Aorta (tissue), 5 donors: ENCODE results near the gene POP5. TPM values are rescaled to one million over a fixed set of nuclear protein-coding genes. Genes with fewer than 3 reads are reported as not detected.
A peak's percentile ranks its signal among the peaks of the same experiment; 100 is the strongest.
"Not testable (repeated sequence)": the region's sequence is repeated elsewhere in the genome, so short reads cannot be mapped to it uniquely, and the experiment has no call there.

Experiments used
- ATAC-seq: fragments of 200-7000 bp; cut with Tn5 transposase; one replicate; pipeline ENCODE4 v1.9.1; 2022; ENCODE audit warnings: moderate library complexity; ENCODE audit not compliant: low FRiP score
- DNase-seq, 2 donors: peaks; one replicate each; pipeline ENCODE4 v3.0.0-alpha.2; 2020
- H3K27ac ChIP-seq, 2 donors: one replicate each; pipeline ENCODE4 v1.5.1; 2013; ENCODE audit warnings: low read length in 2 of 2, mild to moderate bottlenecking in 2 of 2, moderate library complexity in 2 of 2, control low read depth in 1 of 2, inconsistent platforms in 1 of 2, low read depth in 1 of 2
- H3K27me3 ChIP-seq, 2 donors: one replicate each; pipeline ENCODE4 v1.6.1; 2013; ENCODE audit warnings: control low read depth in 1 of 2, low read length in 1 of 2, mild to moderate bottlenecking in 1 of 2, moderate library complexity in 1 of 2; ENCODE audit not compliant: insufficient read depth in 2 of 2, control insufficient read depth in 1 of 2
- H3K36me3 ChIP-seq, 2 donors: one replicate each; pipeline ENCODE4 v1.6.1; 2013; ENCODE audit warnings: control low read depth in 1 of 2, low read length in 1 of 2, mild to moderate bottlenecking in 1 of 2; ENCODE audit not compliant: insufficient read depth in 2 of 2, control insufficient read depth in 1 of 2
- H3K4me1 ChIP-seq, 2 donors: one replicate each; pipeline ENCODE4 v1.6.1; 2013; ENCODE audit warnings: low read length in 2 of 2, control low read depth in 1 of 2, mild to moderate bottlenecking in 1 of 2, moderate library complexity in 1 of 2; ENCODE audit not compliant: insufficient read depth in 2 of 2, control insufficient read depth in 1 of 2
- H3K4me3 ChIP-seq, 2 donors: one replicate each; pipeline ENCODE4 v1.5.1; 2013; ENCODE audit warnings: low read length in 2 of 2, control low read depth in 1 of 2, mild to moderate bottlenecking in 1 of 2
- H3K9me3 ChIP-seq: one replicate; pipeline ENCODE4 v1.6.1; 2013; ENCODE audit warnings: mild to moderate bottlenecking, low read length; ENCODE audit not compliant: control insufficient read depth
- WGBS, 2 donors: extraction: QIAGEN DNeasy Blood & Tissue Kit; methylation state at CpG; one replicate each; pipeline ENCODE4 v1.1.7; 2013; 5-methylcytosine and 5-hydroxymethylcytosine counted together
- intact Hi-C, 2 donors: fragments of 100-400 bp; cut with DNase I; formaldehyde crosslinking; loops; one replicate each; pipeline versions ENCODE4 v1.14.2 to v1.15.0; 2022
- polyA plus RNA-seq, 2 donors: library from polyadenylated mRNA; stranded (reverse); fragments of 200-250 nt; gene quantifications; one replicate each; pipeline ENCODE4 v1.2.3, GENCODE V29; 2013
- total RNA-seq, 2 donors: library from RNA; stranded (reverse); fragmentation: NEBNext Ultra II Directional; extraction: Animal tissue kit (Norgen Biotek cat#: 25700); gene quantifications; one replicate each; pipeline ENCODE4 v1.2.1, GENCODE V29; 2021
- donor health status: healthy with polysubstance abuse.
- donor health status: Bipolar disorder and iron deficiency.
- donor health status: DM: no; HTN: no; CAD: no.
- donor health status: DM: no; HTN: no; CAD: no.
- donor health status: DM: yes; HTN: yes; CAD: no.

Gene POP5
- total and polyA plus RNA-seq, 4 donors = 18.2 to 69.7 (median 29.9) TPM

DNA sequence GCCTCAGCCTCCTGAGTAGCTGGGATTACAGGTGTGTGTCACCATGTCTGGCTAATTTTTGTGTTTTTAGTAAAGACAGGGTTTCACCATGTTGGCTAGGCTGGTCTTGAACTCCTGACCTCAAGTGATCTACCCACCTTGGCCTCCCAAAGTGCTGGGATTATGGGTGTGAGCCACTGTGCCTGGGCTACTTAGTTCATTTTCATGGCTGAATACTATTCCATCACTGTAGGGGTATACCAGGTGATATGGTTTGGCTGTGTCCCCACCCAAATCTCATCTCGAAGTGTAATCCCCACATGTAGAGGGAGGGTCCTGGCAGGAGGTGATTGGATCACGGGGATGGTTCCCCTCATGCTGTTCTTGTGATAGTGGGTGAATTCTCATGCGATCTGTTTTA lies 36.0 kb upstream of the POP5 start:
- H3K4me1 ChIP-seq, H3K4me3 ChIP-seq, H3K36me3 ChIP-seq, DNase-seq, H3K9me3 ChIP-seq, H3K27me3 ChIP-seq, H3K27ac ChIP-seq, ATAC-seq, intact Hi-C loops: not testable (repeated sequence)
- 88% methylated on average over 3 of the region's 3 CpGs for WGBS, 2 donors

DNA sequence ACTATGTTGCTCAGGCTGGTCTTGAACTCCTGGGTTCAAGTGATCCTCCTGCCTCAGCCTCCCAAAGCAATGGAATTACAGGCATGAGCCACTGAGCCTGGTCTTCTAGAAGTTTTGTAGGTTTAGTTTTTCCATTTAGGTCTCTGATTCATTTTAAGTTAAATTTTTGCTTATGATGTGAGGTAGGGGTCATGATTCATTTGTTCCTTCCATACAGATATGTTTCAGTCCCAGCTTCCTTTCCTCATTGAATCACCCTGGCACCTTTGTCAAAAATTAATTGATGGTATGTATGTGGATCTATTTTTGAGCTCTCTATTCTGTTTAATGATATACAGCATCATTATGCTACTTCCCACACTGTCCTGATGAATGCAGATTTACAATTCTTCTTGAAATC lies 33.6 kb upstream of the POP5 start:
- H3K27ac ChIP-seq = no peak overlapping the region
- H3K36me3 ChIP-seq = no peaks in the 10 kb centered on the region
- no peaks in the 10 kb centered on the region for H3K9me3 ChIP-seq
- DNase-seq = no peak
- no peaks in the 10 kb centered on the region for H3K4me1 ChIP-seq
- intact Hi-C loops = no loop called here
- no peak overlapping the region for H3K4me3 ChIP-seq
- H3K27me3 ChIP-seq = peaks cover 0 to 2% of the 10 kb centered on the region in 2 donors
- no peak for ATAC-seq

DNA sequence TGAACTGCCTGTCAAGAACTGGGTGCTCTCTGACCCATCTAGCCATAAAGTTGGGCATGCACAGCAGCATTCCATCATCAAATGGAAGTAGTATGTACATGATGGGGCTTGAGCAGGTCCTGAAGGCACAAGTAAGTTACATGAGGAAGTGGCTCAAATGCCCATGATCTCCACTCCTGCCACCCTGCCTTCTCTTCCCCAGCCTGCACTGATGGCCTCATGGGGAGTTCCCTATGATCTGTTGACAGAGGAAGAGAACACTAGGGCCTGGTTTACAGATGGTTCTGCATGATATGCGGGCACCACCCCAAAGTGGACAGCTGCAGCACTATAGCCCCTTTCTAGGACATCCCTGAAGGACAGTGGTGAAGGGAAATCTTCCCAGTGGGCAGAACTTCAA lies 30.3 kb upstream of the POP5 start:
- H3K4me3 ChIP-seq, H3K36me3 ChIP-seq, H3K27ac ChIP-seq, H3K27me3 ChIP-seq, intact Hi-C loops, H3K4me1 ChIP-seq, DNase-seq, ATAC-seq, H3K9me3 ChIP-seq: not testable (repeated sequence)
- 73 to 76% methylated on average over 1 of the region's 1 CpG for WGBS, 2 donors

- 74 to 77% methylated on average over 4 of the region's 4 CpGs for WGBS, 2 donors
- Histone ChIP-seq H3K4me3 (no peak overlapping the region), H3K27ac (no peak overlapping the region), H3K9me3 (no peaks in the 10 kb centered on the region), H3K27me3 (no peaks in the 10 kb centered on the region), H3K36me3 (no peaks in the 10 kb centered on the region), H3K4me1 (no peaks in the 10 kb centered on the region)
- DNase-seq (no peak), ATAC-seq (no peak)
- intact Hi-C loops = no loop called here
Measured at GRCh38 chr12:120610560-120610959, 29.4 kb upstream of the POP5 start.

DNA sequence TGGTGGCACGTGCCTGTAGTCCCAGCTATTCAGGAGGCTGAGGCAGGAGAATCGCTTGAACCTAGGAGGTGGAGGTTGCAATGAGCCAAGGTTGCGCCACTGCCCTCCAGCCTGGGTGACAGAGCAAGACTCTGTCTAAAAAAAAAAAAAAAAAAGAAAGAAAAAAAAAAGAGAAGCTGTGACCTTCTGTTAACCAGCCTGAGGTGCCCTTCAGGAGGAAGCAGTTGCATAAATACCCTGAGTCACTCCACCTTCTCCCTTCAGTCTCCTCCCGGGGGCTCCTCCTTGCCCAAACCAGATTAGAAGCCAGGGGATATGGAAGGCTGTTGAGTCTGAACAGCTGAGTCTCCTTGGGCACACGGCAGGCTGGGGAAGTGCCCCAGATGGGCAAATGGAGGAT lies 21.2 kb upstream of the POP5 start:
- H3K36me3 ChIP-seq, intact Hi-C loops, H3K4me1 ChIP-seq, ATAC-seq, H3K27me3 ChIP-seq, H3K9me3 ChIP-seq, H3K4me3 ChIP-seq, H3K27ac ChIP-seq: not testable (repeated sequence)
- 74% methylated on average over 5 of the region's 5 CpGs for WGBS, 2 donors
- DNase-seq = peak in 1 of 2 donors; percentile 37

DNA sequence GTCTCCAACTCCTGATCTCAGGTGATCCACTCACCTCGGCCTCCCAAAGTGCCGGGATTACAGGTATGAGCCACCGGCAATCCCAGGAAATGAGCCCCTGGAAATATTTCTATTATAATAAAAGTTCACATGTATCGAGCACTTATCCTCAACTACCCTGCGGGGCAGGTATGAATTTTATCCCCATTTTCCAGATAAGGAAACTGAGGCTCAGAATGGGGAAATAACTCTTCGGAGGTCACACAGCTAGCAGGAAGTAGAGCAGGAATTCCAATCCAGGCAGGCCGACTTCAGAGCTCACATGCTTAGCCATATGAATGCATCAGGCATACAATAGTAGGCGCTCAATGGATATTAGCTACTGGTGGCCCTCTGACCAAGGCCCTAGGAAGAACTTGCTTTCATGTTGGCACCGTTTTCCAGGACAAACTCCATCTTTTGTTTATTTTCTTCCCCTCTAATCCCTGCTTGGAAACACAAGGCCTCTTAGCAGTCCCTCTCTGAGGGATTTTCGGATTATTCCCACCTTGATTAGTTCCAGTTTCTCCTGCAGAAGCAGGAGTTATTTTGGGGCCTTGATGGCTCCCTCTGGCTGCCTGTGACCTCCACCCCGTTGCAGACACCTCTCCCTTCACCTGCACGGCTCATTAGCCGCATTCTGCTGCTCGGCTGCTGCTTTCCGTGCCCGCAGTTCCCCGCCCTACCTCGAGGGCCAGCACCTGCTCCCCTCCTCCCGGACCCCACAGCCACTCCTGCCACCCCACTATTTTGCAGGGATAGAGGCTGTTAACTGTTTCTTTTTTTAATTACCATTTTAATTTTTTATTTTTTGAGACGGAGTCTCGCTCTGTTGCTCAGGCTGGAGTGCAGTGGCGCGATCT lies 18.7 kb upstream of the POP5 start:
- Histone ChIP-seq H3K27ac (no peak overlapping the region), H3K4me1 (no peaks in the 10 kb centered on the region), H3K27me3 (no peaks in the 10 kb centered on the region), H3K36me3 (no peaks in the 10 kb centered on the region), H3K4me3 (no peak overlapping the region), H3K9me3 (no peaks in the 10 kb centered on the region)
- intact Hi-C loops = loop anchor here in 1 of 2 donors (10.0 kb wide), 1 partner anchor 385 kb away; no protein-coding TSS in a partner anchor
- WGBS, 2 donors = 80 to 84% methylated on average over 23 of the region's 23 CpGs
- DNase-seq (peak in 1 of 2 donors; percentile 37), ATAC-seq (no peak)

GRCh38 chr12:120598674-120599463 lies 17.7 kb upstream of the POP5 start:
- WGBS, 2 donors = 58 to 60% methylated on average over 13 of the region's 13 CpGs
- Histone ChIP-seq H3K4me1 (no peaks in the 10 kb centered on the region), H3K4me3 (no peak overlapping the region), H3K36me3 (no peaks in the 10 kb centered on the region), H3K27me3 (no peaks in the 10 kb centered on the region), H3K9me3 (no peaks in the 10 kb centered on the region), H3K27ac (no peak overlapping the region)
- DNase-seq (peak in 1 of 2 donors; percentile 53), ATAC-seq (no peak)
- intact Hi-C loops = loop anchor here in 1 of 2 donors (10.0 kb wide), 1 partner anchor 386 kb away; no protein-coding TSS in a partner anchor

- H3K4me1 ChIP-seq = no peaks in the 10 kb centered on the region
- no peaks in the 10 kb centered on the region for H3K9me3 ChIP-seq
- H3K36me3 ChIP-seq = no peaks in the 10 kb centered on the region
- no peak overlapping the region for H3K27ac ChIP-seq
- no peak overlapping the region for H3K4me3 ChIP-seq
- intact Hi-C loops = loop anchor here in 1 of 2 donors (10.0 kb wide), 1 partner anchor 387 kb away; no protein-coding TSS in a partner anchor
- DNase-seq (peak in 1 of 2 donors; percentile 22), ATAC-seq (no peak)
- 70 to 72% methylated on average over 3 of the region's 3 CpGs for WGBS, 2 donors
- H3K27me3 ChIP-seq = no peaks in the 10 kb centered on the region
Measured at GRCh38 chr12:120597861-120598260, 16.7 kb upstream of the POP5 start.
